HepG2 (cell line): ENCODE results near the gene TOR2A. TPM values are rescaled to one million over a fixed set of nuclear protein-coding genes. Genes with fewer than 3 reads are reported as not detected.
A peak's percentile ranks its signal among the peaks of the same experiment; 100 is the strongest.

Source experiments
- ATRX ChIP-seq: sonication (generic); formaldehyde crosslinking; IDR thresholded peaks from 2 replicates; pipeline ENCODE4 v1.4.0; 2020; ENCODE audit warnings: missing genetic modification reagents, borderline replicate concordance
- CENPT ChIP-seq: sonication (generic); formaldehyde crosslinking; IDR thresholded peaks from 2 replicates; pipeline ENCODE4 v1.8.0; 2022; ENCODE audit warnings: low read depth, mild to moderate bottlenecking, moderate library complexity, missing genetic modification reagents
- HDAC6 ChIP-seq: fragments of 200-600 bp; sonication (generic); IDR thresholded peaks from 2 replicates; pipeline ENCODE4 v1.7.0; 2017; ENCODE audit warnings: mild to moderate bottlenecking, antibody characterized with exemption, low read length, low read depth
- HOXA5 ChIP-seq: sonication (generic); formaldehyde crosslinking; IDR thresholded peaks from 2 replicates; pipeline ENCODE4 v1.4.0; 2020; ENCODE audit warnings: missing genetic modification reagents
- KDM6A ChIP-seq: IDR thresholded peaks from 2 replicates; pipeline ENCODE4 v1.6.1; 2016; ENCODE audit warnings: low read depth
- MAFG ChIP-seq: sonication (generic); formaldehyde crosslinking; IDR thresholded peaks from 2 replicates; pipeline ENCODE4 v1.5.1; 2020; ENCODE audit warnings: mild to moderate bottlenecking, missing genetic modification reagents
- NBN ChIP-seq: fragments of 450-650 bp; conservative IDR thresholded peaks from 2 replicates; pipeline ENCODE4 v1.6.1; 2017
- PAXIP1 ChIP-seq: sonication (generic); formaldehyde crosslinking; conservative IDR thresholded peaks from 2 replicates; pipeline ENCODE4 v1.4.0; 2020; ENCODE audit warnings: mild to moderate bottlenecking, missing genetic modification reagents, moderate library complexity
- PHB2 ChIP-seq: fragments of 450-650 bp; IDR thresholded peaks from 2 replicates; pipeline ENCODE4 v1.6.1; 2018; ENCODE audit not compliant: partially characterized antibody
- PHF21A ChIP-seq: sonication (generic); formaldehyde crosslinking; IDR thresholded peaks from 2 replicates; pipeline ENCODE4 v1.5.0; 2020; ENCODE audit warnings: mild to moderate bottlenecking, missing genetic modification reagents
- PHF5A ChIP-seq: IDR thresholded peaks from one replicate; pipeline ENCODE4 v1.6.1; 2018; ENCODE audit warnings: low read depth, missing genetic modification reagents; ENCODE audit not compliant: unreplicated experiment
- PRDM10 ChIP-seq: sonication (generic); formaldehyde crosslinking; IDR thresholded peaks from 2 replicates; pipeline ENCODE4 v1.4.0; 2020; ENCODE audit warnings: low read depth, missing genetic modification reagents
- SNAI1 ChIP-seq: sonication (generic); formaldehyde crosslinking; IDR thresholded peaks from 2 replicates; pipeline ENCODE4 v1.5.0; 2020; ENCODE audit warnings: mild to moderate bottlenecking, missing genetic modification reagents, borderline replicate concordance
- TCF7 ChIP-seq: sonication (generic); IDR thresholded peaks from 2 replicates; pipeline ENCODE4 v1.6.1; 2016; ENCODE audit warnings: antibody characterized with exemption, low read depth
- TEAD3 ChIP-seq: optimal IDR thresholded peaks from 2 replicates; pipeline ENCODE3; 2016; ENCODE audit warnings: borderline replicate concordance
- WIZ ChIP-seq: sonication (generic); formaldehyde crosslinking; IDR thresholded peaks from 2 replicates; pipeline ENCODE4 v1.5.1; 2020; ENCODE audit warnings: mild to moderate bottlenecking, missing genetic modification reagents
- ZFAT ChIP-seq: sonication (generic); formaldehyde crosslinking; conservative IDR thresholded peaks from 2 replicates; pipeline ENCODE4 v1.8.1; 2023; ENCODE audit warnings: missing genetic modification reagents, inconsistent platforms
- ZNF234 ChIP-seq: sonication (generic); formaldehyde crosslinking; conservative IDR thresholded peaks from 2 replicates; pipeline ENCODE4 v1.5.1; 2020; ENCODE audit warnings: mild to moderate bottlenecking, missing genetic modification reagents
- ZNF24 ChIP-seq: fragments of 450-650 bp; IDR thresholded peaks from 2 replicates; pipeline ENCODE4 v1.6.1; 2017; ENCODE audit warnings: antibody characterized with exemption, mild to moderate bottlenecking
- ZNF263 ChIP-seq: sonication (generic); formaldehyde crosslinking; IDR thresholded peaks from 2 replicates; pipeline ENCODE4 v1.4.0; 2020; ENCODE audit warnings: missing genetic modification reagents
- ZNF34 ChIP-seq: sonication (generic); formaldehyde crosslinking; IDR thresholded peaks from 2 replicates; pipeline ENCODE4 v1.4.0; 2020; ENCODE audit warnings: mild to moderate bottlenecking, missing genetic modification reagents, borderline replicate concordance
- ZNF431 ChIP-seq: sonication (generic); formaldehyde crosslinking; IDR thresholded peaks from 2 replicates; pipeline ENCODE4 v1.9.0; 2022; ENCODE audit warnings: missing genetic modification reagents, low read depth, mild to moderate bottlenecking, borderline replicate concordance
- ZNF576 ChIP-seq: sonication (generic); formaldehyde crosslinking; IDR thresholded peaks from 2 replicates; pipeline ENCODE4 v1.4.0; 2020; ENCODE audit warnings: mild to moderate bottlenecking, missing genetic modification reagents
- ZNF740 ChIP-seq: sonication (generic); formaldehyde crosslinking; IDR thresholded peaks from 2 replicates; pipeline ENCODE4 v1.4.0; 2020; ENCODE audit warnings: missing genetic modification reagents
- polyA plus RNA-seq, 8 experiments: library from polyadenylated mRNA; depleted of rRNA in 3 of 8; stranded (reverse) in 7 of 8; unstranded in 1 of 8; fragments of >200 nt; fragmentation: Illumina TruSeq in 4 of 8; extraction: Trizol in 4 of 8; gene quantifications; 2 replicates each; pipeline versions ENCODE4 v1.2.1 to v1.2.3, GENCODE V29; 2011 to 2016; ENCODE audit warnings: low read depth in 4 of 8, missing spikeins in 1 of 8, mixed read lengths in 1 of 8; ENCODE audit not compliant: insufficient read depth in 1 of 8
- total RNA-seq, 5 experiments: library from RNA; depleted of rRNA; stranded (reverse); fragments of >200 nt; fragmentation: Illumina TruSeq; extraction: Trizol; gene quantifications; 2 replicates each; pipeline ENCODE4 v1.2.3, GENCODE V29; 2016; ENCODE audit warnings: low read depth in 1 of 5

Gene TOR2A
- total and polyA plus RNA-seq, 2 of the 13 experiments (the other 11 are each of a cell fraction or from before 2014, with no cell fraction given) = 3.5 to 7.2 TPM

- no peak for TF ChIP-seq KDM6A (CRISPR knock-in tag)
- no peak for TF ChIP-seq ZNF234 (CRISPR knock-in tag)
- no peak for TF ChIP-seq HDAC6
- TF ChIP-seq ZNF740 (CRISPR knock-in tag) = no peak
- TF ChIP-seq ZNF263 (CRISPR knock-in tag) = peak; percentile 51; the same call in 1 of the 2 replicates
- no peak for TF ChIP-seq ZNF431 (CRISPR knock-in tag)
- no peak for TF ChIP-seq TCF7
- no peak for TF ChIP-seq PRDM10 (CRISPR knock-in tag)
- no peak for TF ChIP-seq SNAI1 (CRISPR knock-in tag)
- TF ChIP-seq ZNF24 = no peak
- no peak for TF ChIP-seq MAFG (CRISPR knock-in tag)
- no peak for TF ChIP-seq NBN
- TF ChIP-seq ZNF576 (CRISPR knock-in tag) = no peak
- no peak for TF ChIP-seq ZNF34 (CRISPR knock-in tag)
- no peak for TF ChIP-seq ATRX (CRISPR knock-in tag)
- no peak for TF ChIP-seq PHF21A (CRISPR knock-in tag)
- no peak for TF ChIP-seq PHF5A (CRISPR knock-in tag)
- no peak for TF ChIP-seq HOXA5 (CRISPR knock-in tag)
- TF ChIP-seq TEAD3 = no peak
- no peak for TF ChIP-seq ZFAT (CRISPR knock-in tag)
- peak; percentile 91 for TF ChIP-seq WIZ (CRISPR knock-in tag)
- TF ChIP-seq CENPT = no peak
- no peak for TF ChIP-seq PAXIP1 (CRISPR knock-in tag)
- TF ChIP-seq PHB2 = no peak
These were observed 16.4 kb upstream of the TOR2A start (continued) for GRCh38 chr9:127751269-127752054.
